HG02678 (cell line): ENCODE measurements around the gene RNF17.

Experiments used
- ATAC-seq: cut with Tn5 transposase; IDR thresholded peaks from one replicate; pipeline ENCODE4 v1.9.1; 2021; ENCODE audit warnings: mild to moderate bottlenecking, moderate library complexity; ENCODE audit not compliant: unreplicated experiment

RNF17 gene

GRCh38 chr13:24763596-24764275 lies at the start of gene RNF17:
TSS of gene RNF17 (plus strand) at chr13:24764169. CDS start at chr13:24764204, 35 bp downstream.
- ATAC-seq, result no peak

GRCh38 chr13:24716011-24716410 lies 48.0 kb upstream of the RNF17 start:
- no peak for ATAC-seq

- ATAC-seq, result no peak
These were observed 47.5 kb upstream of the RNF17 start for GRCh38 chr13:24716446-24716845.

GRCh38 chr13:24717217-24717616 lies 46.8 kb upstream of the RNF17 start:
- ATAC-seq, result no peak

GRCh38 chr13:24718192-24718965 lies 45.6 kb upstream of the RNF17 start:
- ATAC-seq, result no peak

GRCh38 chr13:24719139-24719538 lies 44.8 kb upstream of the RNF17 start:
- ATAC-seq, result no peak

GRCh38 chr13:24723206-24723605 lies 40.8 kb upstream of the RNF17 start:
- no peak for ATAC-seq

- no peak for ATAC-seq
These were observed 39.3 kb upstream of the RNF17 start for GRCh38 chr13:24724714-24725113.

- no peak for ATAC-seq
These were observed 38.6 kb upstream of the RNF17 start for GRCh38 chr13:24725379-24725778.

GRCh38 chr13:24727731-24728601 lies 36.0 kb upstream of the RNF17 start:
- peak; percentile 77 for ATAC-seq

GRCh38 chr13:24730873-24731567 lies 32.9 kb upstream of the RNF17 start:
- peak; percentile 53 for ATAC-seq

- ATAC-seq, result no peak
These were observed 29.0 kb upstream of the RNF17 start for GRCh38 chr13:24734950-24735349.

- ATAC-seq, result no peak
These were observed 26.9 kb upstream of the RNF17 start for GRCh38 chr13:24737042-24737441.

GRCh38 chr13:24738366-24738847 lies 25.6 kb upstream of the RNF17 start:
- no peak for ATAC-seq

GRCh38 chr13:24740014-24740890 lies 23.7 kb upstream of the RNF17 start:
- ATAC-seq, result no peak

- ATAC-seq, result no peak
These were observed 22.8 kb upstream of the RNF17 start for GRCh38 chr13:24741016-24741662.

GRCh38 chr13:24741791-24742190 lies 22.2 kb upstream of the RNF17 start:
- no peak for ATAC-seq

- ATAC-seq, result no peak
These were observed 21.7 kb upstream of the RNF17 start for GRCh38 chr13:24742294-24742693.

- ATAC-seq, result no peak
These were observed 21.0 kb upstream of the RNF17 start for GRCh38 chr13:24742977-24743376.
